HEK293 (cell line): ENCODE results near the gene OAS2.

Experiments used
- CTCF ChIA-PET: fragments of 350-600 bp; formaldehyde crosslinking; extraction: SDS; loops from one replicate; lab custom pipeline; 2021; ENCODE audit warnings: antibody characterized with exemption; lab: Yijun Ruan, JAX
- POLR2A ChIA-PET: fragments of 300-600 bp; formaldehyde crosslinking; extraction: SDS; loops from one replicate; lab custom pipeline; 2020; ENCODE audit warnings: antibody characterized with exemption, inconsistent platforms; lab: Yijun Ruan, JAX
- H3K27ac ChIP-seq: fragments of 200-500 bp; sonication (Bioruptor generic); 2 replicates; pipeline ENCODE4 v1.5.1; 2014; ENCODE audit warnings: low read depth, low read length, control low read depth, inconsistent platforms; ENCODE audit errors: extremely low read depth
- H3K36me3 ChIP-seq, 2 experiments: fragments of 200-500 bp in 1 of 2; sonication (Bioruptor generic) in 1 of 2; 1 replicate in 1 of 2; 2 replicates in 1 of 2; pipeline ENCODE4 v1.5.1; 2014 to 2017; ENCODE audit warnings: inconsistent platforms in 2 of 2, low read length in 2 of 2; ENCODE audit not compliant: control insufficient read depth in 2 of 2, insufficient read depth in 1 of 2
- H3K4me1 ChIP-seq: fragments of 200-500 bp; sonication (Bioruptor generic); 2 replicates; pipeline ENCODE4 v1.5.1; 2014; ENCODE audit warnings: mild to moderate bottlenecking, low read length, inconsistent platforms; ENCODE audit not compliant: control insufficient read depth, insufficient read depth
- H3K4me3 ChIP-seq: 2 replicates; pipeline ENCODE4 v1.5.1; 2011; ENCODE audit warnings: low read depth, mild to moderate bottlenecking, control low read depth, low read length, moderate library complexity
- H3K9me3 ChIP-seq: fragments of 200-500 bp; sonication (Bioruptor generic); 2 replicates; pipeline ENCODE4 v1.5.1; 2014; ENCODE audit warnings: low read depth, low read length, inconsistent platforms; ENCODE audit not compliant: control insufficient read depth, insufficient read depth
- GLIS1 ChIP-seq: fragments of 450-650 bp; formaldehyde crosslinking; IDR thresholded peaks from 2 replicates; pipeline ENCODE4 v1.5.1; 2016; ENCODE audit warnings: missing biosample characterization, missing genetic modification characterization
- KLF1 ChIP-seq: fragments of 450-650 bp; formaldehyde crosslinking; IDR thresholded peaks from 2 replicates; pipeline ENCODE4 v1.5.1; 2016; ENCODE audit warnings: missing biosample characterization, missing genetic modification characterization
- KLF9 ChIP-seq: fragments of 450-650 bp; formaldehyde crosslinking; IDR thresholded peaks from 2 replicates; pipeline ENCODE4 v1.5.1; 2016; ENCODE audit warnings: missing biosample characterization, missing genetic modification characterization, low read depth
- PBX3 ChIP-seq: sonication (generic); formaldehyde crosslinking; IDR thresholded peaks from 2 replicates; pipeline ENCODE4 v1.8.1; 2022; ENCODE audit warnings: mild to moderate bottlenecking, moderate library complexity, missing genetic modification reagents
- ZFP3 ChIP-seq: fragments of 450-650 bp; formaldehyde crosslinking; IDR thresholded peaks from 2 replicates; pipeline ENCODE4 v1.5.1; 2016; ENCODE audit warnings: low read depth, missing biosample characterization, missing genetic modification characterization
- ZNF146 ChIP-seq: fragments of 450-650 bp; formaldehyde crosslinking; IDR thresholded peaks from 2 replicates; pipeline ENCODE4 v1.5.1; 2016; ENCODE audit warnings: missing biosample characterization, missing genetic modification characterization
- ZNF174 ChIP-seq: fragments of 450-650 bp; formaldehyde crosslinking; IDR thresholded peaks from 2 replicates; pipeline ENCODE4 v1.5.0; 2017; ENCODE audit warnings: missing biosample characterization, mild to moderate bottlenecking, missing genetic modification characterization
- ZNF184 ChIP-seq: fragments of 450-650 bp; IDR thresholded peaks from 2 replicates; pipeline ENCODE4 v1.5.1; 2018; ENCODE audit warnings: missing biosample characterization, mild to moderate bottlenecking, missing genetic modification characterization
- ZNF248 ChIP-seq: fragments of 450-650 bp; formaldehyde crosslinking; IDR thresholded peaks from 2 replicates; pipeline ENCODE4 v1.5.1; 2017; ENCODE audit warnings: missing biosample characterization, missing genetic modification characterization
- ZNF26 ChIP-seq: fragments of 450-650 bp; formaldehyde crosslinking; IDR thresholded peaks from 2 replicates; pipeline ENCODE4 v1.5.1; 2016; ENCODE audit warnings: missing biosample characterization, missing genetic modification characterization
- ZNF280D ChIP-seq: fragments of 450-650 bp; formaldehyde crosslinking; IDR thresholded peaks from 2 replicates; pipeline ENCODE4 v1.5.1; 2016; ENCODE audit warnings: missing biosample characterization, missing genetic modification characterization
- ZNF302 ChIP-seq: fragments of 450-650 bp; formaldehyde crosslinking; IDR thresholded peaks from 2 replicates; pipeline ENCODE4 v1.5.1; 2016; ENCODE audit warnings: missing biosample characterization, missing genetic modification characterization, low read depth
- ZNF324 ChIP-seq: fragments of 450-650 bp; formaldehyde crosslinking; IDR thresholded peaks from 2 replicates; pipeline ENCODE4 v1.5.1; 2016; ENCODE audit warnings: missing biosample characterization, missing genetic modification characterization
- ZNF341 ChIP-seq: fragments of 450-650 bp; formaldehyde crosslinking; IDR thresholded peaks from 2 replicates; pipeline ENCODE4; 2016; ENCODE audit warnings: low read depth, missing biosample characterization, missing genetic modification characterization
- ZNF555 ChIP-seq: fragments of 450-650 bp; formaldehyde crosslinking; conservative IDR thresholded peaks from 2 replicates; pipeline ENCODE4 v1.5.1; 2017; ENCODE audit warnings: missing biosample characterization, mild to moderate bottlenecking, missing genetic modification characterization, inconsistent platforms
- ZNF596 ChIP-seq: fragments of 450-650 bp; IDR thresholded peaks from 2 replicates; pipeline ENCODE4 v1.5.0; 2018; ENCODE audit warnings: missing biosample characterization, mild to moderate bottlenecking, missing genetic modification characterization, moderate library complexity
- ZNF645 ChIP-seq: fragments of 450-650 bp; formaldehyde crosslinking; IDR thresholded peaks from 2 replicates; pipeline ENCODE4; 2016; ENCODE audit warnings: missing biosample characterization, missing genetic modification characterization
- ZNF664 ChIP-seq: fragments of 450-650 bp; formaldehyde crosslinking; IDR thresholded peaks from 2 replicates; pipeline ENCODE4 v1.5.1; 2016; ENCODE audit warnings: missing biosample characterization, missing genetic modification characterization
- ZSCAN4 ChIP-seq: fragments of 450-650 bp; formaldehyde crosslinking; IDR thresholded peaks from 2 replicates; pipeline ENCODE4 v1.5.1; 2017; ENCODE audit warnings: missing biosample characterization, missing genetic modification characterization

OAS2 gene

GRCh38 chr12:113021500-113021899 lies 43.2 kb downstream of the OAS2 start (continued):
- TF ChIP-seq ZNF26 (tag by site-specific recombination) (no peak), ZNF302 (tag by site-specific recombination) (no peak), ZNF248 (tag by site-specific recombination) (no peak), ZNF280D (tag by site-specific recombination) (no peak), ZFP3 (tag by site-specific recombination) (no peak), ZNF555 (no peak), PBX3 (CRISPR knock-in tag) (no peak), ZNF174 (tag by site-specific recombination) (no peak)

- TF ChIP-seq ZSCAN4 (tag by site-specific recombination) (no peak), ZNF146 (tag by site-specific recombination) (no peak), ZNF664 (no peak), GLIS1 (tag by site-specific recombination) (no peak), ZNF596 (no peak), ZNF324 (tag by site-specific recombination) (no peak), ZNF341 (tag by site-specific recombination) (no peak), ZNF184 (tag by site-specific recombination) (no peak), KLF9 (tag by site-specific recombination) (no peak), KLF1 (tag by site-specific recombination) (no peak), ZNF645 (tag by site-specific recombination) (no peak), ZNF248 (tag by site-specific recombination) (no peak)
- CTCF ChIA-PET: interaction anchor here (4.9 kb wide), 1 partner anchor 29 kb away, joined by 20 read pairs; no protein-coding TSS in a partner anchor
- Histone ChIP-seq H3K27ac (no peak overlapping the region), H3K9me3 (no peaks in the 10 kb centered on the region), H3K4me1 (no peaks in the 10 kb centered on the region), H3K36me3 (no peaks in the 10 kb centered on the region), H3K4me3 (no peak overlapping the region)
- POLR2A ChIA-PET: no interaction called here
These were observed 44.4 kb downstream of the OAS2 start for GRCh38 chr12:113022563-113023297.
